DMS 273 (cell line): ENCODE results near the gene KAZALD1.
A peak's percentile ranks its signal among the peaks of the same experiment; 100 is the strongest.

Source experiments
- DNase-seq: peaks from one replicate; lab custom pipeline; 2025; ENCODE audit not compliant: unreplicated experiment; lab: John Stamatoyannopoulos, UW

KAZALD1 gene

GRCh38 chr10:101046332-101047238 lies 15.2 kb upstream of the KAZALD1 start:
- peak; percentile 29 for DNase-seq

- DNase-seq = no peak
These were observed 14.5 kb upstream of the KAZALD1 start for GRCh38 chr10:101047268-101047667.

- no peak for DNase-seq
These were observed 13.6 kb upstream of the KAZALD1 start for GRCh38 chr10:101047961-101048892.

GRCh38 chr10:101050208-101051069 lies 11.3 kb upstream of the KAZALD1 start:
- peak; percentile 83 for DNase-seq

DNA sequence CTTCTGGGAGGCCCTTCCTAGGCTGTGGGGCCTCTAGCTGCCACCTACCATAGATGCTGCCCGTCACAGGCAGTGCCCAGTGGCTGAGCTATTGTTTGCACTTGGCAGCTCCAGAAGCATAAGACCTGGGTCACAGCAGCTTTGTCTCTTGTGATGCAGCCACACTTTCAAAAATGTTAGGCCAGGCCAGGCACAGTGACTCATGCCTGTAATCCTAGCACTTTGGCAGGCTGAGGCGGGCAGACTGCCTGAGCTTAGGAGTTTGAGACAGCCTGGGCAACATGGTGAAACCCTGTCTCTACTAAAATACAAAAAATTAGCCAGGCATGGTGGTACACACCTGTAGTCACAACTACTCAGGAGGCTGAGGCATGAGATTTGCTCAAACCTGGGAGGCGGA lies 9.5 kb upstream of the KAZALD1 start:
- peak; percentile 38 for DNase-seq

GRCh38 chr10:101053516-101053915 lies 8.3 kb upstream of the KAZALD1 start:
- DNase-seq = no peak

DNA sequence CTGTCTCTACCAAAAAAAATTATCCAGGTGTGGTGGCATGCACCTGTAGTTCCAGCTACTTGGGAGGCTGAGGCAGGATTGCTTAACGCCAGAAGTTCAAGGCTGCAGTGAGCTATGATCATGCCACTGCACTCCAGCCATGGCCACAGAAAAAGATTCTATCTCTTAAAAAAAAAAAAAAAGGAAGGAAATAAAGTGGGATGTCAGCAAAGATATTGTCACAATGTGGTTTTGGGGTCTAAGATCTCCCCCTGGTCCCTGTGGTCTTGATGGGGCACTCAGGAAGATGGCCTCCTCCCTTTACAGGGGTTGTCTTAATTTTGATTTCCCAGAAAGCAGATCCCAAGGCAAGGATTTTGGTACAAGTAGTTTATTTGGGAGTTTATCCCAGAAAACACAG lies 7.4 kb upstream of the KAZALD1 start:
- DNase-seq = no peak

DNA sequence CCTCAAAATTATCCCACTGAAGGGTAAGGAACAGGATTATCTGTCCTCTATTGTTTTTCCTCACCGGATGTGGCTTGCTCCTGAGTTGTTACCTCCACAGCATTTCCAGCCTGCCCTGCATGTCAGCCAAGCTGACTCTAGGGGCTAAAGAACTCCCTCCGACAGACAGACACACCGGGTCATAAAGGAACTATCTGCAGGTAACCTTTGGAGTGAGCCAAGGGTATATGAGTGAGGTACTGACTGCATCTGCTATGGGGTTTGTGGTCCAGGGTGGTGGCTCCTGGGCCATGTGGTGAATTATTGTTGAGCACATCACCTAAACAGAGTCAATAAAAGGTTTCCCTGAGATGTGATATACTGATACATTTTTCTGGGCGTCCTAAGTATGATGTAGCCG lies 6.9 kb upstream of the KAZALD1 start:
- DNase-seq = no peak

- no peak for DNase-seq
These were observed 6.4 kb upstream of the KAZALD1 start for GRCh38 chr10:101055411-101055810.

DNA sequence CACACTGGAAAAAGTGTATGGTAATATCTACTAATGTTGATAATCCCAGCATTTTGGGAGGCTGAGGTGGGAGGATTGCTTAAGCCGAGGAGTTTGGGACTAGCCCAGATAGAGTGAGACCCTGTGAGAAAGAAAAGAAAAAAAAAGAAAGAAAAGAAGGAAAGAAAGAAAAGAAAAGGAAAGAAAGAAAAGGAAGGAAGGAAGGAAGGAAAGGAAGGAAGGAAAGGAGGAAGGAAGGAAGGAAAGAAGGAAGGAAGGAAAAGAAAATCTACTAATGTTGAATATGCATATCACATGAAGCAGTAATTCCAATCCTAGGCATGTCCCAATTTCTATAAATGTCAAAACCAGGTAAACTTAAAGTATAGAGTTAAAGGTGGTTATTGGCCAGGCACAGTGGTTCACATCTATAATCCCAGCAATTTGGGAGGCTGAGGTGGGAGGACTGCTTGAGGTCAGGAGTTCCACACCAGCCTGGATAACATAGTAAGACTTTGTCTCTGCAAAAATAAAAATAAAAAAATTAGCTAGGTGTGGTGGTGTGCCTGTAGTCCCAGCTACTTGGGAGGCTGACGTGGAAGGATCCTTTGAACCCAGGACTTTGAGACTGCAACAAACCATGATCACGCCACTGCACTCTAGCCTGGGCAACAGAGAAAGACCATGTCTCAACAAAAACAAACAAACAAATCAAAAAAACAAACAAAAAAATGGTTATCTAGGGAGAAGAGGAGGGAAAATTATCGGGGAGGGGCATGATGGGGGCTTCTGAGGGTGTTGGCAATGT lies 5.2 kb upstream of the KAZALD1 start:
- DNase-seq = no peak

DNA sequence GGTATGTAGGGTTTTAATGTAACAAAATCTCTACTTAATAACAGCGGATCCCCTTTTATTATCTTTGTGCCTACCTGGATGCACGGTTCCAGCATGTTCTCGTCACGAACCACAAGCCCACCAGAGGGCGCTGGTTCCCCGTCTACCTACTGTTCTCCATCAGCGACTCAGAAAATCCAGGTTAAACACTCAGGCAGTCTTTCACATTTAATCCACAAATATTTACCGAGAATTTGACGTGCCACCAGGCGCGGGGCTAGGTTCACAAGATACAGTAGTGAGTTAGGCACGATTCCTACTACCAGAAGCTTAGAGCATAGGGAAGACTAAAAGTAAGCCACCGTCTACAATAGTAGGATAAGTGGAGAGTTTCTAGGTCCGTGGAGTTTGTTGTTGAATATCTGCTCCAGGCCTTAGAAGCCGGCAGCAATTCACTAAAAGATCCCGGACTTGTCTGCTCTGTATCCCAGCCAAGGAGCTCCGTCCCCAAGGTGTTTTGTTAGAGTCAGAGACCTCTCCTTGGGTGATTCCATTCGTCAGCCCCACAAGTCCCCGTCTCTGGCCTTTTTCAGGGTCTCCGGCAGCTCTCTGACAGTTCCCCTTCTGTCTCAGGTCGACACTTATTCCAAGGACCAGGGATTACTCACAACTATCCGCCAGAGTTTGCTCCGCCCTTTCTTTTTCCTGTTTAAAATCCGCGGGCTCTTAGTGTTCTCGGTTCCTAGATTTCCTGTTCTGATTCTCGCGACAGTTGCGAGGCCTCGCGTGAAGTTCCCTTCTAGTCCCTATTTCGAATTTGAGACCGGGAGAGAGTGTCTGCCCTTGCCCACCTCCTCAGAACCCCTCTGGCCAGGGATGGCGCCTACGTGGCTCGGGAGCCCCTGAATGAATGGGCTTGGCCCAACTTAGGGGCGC lies 1.5 kb upstream of the KAZALD1 start:
- peak; percentile 95 for DNase-seq

GRCh38 chr10:101060951-101061623 lies 702 bp upstream of the KAZALD1 start:
- DNase-seq = peak; percentile 94

DNA sequence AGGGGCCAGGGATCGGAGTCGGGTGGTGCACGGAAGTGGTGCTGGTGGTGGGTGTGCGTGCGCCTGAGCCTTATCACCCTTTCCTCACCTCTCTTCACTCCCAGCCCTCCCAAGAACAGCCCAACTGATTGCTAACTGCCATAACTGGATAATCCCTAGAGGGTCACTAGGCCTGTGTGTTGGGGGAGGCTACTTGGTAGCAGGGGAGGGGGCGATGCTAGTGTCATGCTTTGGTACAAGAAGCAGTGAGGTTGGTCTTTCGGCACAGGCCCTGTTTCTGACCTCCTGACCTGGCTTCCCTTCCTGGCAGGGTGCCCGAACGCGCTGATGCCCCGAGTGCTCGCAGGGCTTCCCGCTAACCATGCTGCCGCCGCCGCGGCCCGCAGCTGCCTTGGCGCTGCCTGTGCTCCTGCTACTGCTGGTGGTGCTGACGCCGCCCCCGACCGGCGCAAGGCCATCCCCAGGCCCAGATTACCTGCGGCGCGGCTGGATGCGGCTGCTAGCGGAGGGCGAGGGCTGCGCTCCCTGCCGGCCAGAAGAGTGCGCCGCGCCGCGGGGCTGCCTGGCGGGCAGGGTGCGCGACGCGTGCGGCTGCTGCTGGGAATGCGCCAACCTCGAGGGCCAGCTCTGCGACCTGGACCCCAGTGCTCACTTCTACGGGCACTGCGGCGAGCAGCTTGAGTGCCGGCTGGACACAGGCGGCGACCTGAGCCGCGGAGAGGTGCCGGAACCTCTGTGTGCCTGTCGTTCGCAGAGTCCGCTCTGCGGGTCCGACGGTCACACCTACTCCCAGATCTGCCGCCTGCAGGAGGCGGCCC lies 652 bp downstream of the KAZALD1 start:
- DNase-seq = peak; percentile 75

- peak; percentile 28 for DNase-seq
These were observed 1.3 kb downstream of the KAZALD1 start for GRCh38 chr10:101063050-101063525.

DNA sequence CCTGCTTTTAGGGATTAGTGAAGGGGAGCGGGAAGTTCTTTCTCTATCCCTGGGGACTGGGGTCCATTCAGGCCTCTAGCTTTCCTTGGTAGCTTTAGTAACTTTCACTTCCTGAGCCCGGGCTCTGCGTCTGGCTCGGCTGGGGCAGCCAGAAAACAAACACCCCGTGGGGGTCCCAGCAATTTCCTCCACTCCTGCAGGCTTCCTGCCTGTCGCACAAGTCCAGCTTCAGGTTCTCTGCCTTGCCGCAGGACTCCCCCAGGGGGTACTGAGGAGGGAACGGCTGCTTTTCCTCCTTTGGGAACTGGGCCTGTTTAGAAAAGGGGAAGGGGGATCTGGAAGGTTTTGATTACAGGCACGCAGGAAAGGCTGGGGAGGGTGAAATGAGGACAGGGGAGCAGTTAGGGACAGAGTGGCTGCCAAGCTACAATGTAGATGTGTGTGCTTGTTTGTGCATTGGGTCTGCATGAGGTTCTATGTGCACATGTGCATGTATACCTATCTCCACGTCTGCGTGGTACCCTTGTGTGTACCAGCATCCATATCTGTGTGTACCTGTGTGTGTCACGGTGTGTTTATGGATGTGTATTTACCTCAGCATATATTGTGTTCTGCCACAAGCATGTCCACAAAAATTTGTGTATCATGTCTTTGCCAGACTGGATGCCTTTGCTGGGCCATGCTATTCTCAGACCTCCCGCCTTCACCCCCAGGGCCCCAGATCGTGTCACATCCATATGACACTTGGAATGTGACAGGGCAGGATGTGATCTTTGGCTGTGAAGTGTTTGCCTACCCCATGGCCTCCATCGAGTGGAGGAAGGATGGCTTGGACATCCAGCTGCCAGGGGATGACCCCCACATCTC lies 2.0 kb downstream of the KAZALD1 start:
- peak; percentile 24 for DNase-seq

DNA sequence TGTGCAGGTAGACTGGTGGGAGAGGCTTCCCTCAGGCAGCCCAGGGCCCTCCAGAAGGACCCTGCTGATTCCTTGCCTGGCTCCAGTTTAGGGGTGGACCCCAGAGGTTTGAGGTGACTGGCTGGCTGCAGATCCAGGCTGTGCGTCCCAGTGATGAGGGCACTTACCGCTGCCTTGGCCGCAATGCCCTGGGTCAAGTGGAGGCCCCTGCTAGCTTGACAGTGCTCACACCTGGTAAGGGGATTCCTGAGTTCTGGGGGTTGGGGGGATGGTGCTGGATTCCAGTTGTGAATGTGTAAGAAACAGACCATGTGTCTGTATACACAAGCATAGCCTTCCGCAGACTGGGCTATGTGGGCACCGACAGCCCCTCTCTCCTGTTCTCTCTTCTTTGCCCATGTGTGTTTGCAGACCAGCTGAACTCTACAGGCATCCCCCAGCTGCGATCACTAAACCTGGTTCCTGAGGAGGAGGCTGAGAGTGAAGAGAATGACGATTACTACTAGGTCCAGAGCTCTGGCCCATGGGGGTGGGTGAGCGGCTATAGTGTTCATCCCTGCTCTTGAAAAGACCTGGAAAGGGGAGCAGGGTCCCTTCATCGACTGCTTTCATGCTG lies 2.7 kb downstream of the KAZALD1 start:
- no peak for DNase-seq
